Measurements from ENCODE around the gene CALML3.

Gene CALML3

DNA sequence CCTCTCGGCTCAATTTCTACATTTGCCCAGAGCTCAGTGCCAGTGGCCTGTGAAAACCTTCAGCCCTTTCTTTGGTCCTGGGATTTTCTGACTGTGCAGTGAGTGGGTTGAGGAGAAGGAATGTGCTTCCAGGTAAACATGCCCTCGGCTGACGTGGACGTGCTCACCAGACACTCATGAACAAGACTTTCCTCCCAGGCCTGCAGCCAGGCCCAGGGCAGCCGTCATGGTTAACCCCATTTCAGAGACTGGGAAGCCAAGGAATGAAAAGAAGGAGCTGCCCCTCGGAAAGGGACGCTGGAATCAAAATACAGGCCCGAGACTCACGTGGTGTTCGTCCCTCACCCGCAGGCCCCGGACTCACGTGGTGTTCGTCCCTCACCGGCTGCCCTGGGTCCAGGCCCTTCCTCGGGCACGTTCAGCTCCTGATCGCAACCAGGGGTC is 16.6 kb upstream of the CALML3 start:
- DNase-seq, result no peak

DNA sequence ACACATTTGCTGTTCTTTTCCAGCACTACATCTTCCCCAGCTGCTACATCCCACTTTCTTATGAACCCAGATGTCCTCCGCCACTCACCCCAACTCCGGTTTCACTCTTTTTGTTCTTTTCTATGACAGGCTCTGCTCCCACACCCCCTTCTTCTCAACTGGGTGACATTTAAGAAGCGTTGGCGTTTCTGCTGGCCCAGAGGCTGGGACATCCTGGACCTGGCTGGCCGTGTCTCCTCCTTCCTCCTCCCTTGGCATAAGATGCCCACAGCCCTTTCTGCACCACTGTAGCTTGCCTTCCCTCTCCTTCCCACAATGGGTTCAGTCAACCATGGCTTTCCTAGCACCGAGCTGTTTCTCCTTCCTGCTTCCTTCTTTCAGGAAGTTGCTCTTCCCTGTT is 16.0 kb upstream of the CALML3 start:
- no peak for DNase-seq

DNA sequence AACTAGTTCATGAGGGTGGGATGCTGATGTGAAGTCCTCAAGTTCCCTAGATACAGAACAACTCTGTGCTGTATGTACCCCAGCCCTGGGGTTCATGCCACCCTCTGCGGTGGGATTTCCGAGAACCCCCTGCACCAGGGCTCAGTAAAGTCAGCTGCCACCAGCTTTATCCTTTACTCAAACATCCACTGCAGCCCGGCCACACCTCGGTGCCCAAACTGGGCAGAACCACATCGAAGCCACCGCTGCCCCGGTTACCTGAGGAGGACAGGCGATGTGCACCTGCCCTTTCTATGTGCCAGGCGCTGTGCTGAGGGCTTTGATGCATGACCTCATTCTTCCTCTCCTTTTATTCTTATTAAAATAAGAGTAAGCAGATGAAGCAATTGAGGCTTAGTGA is 15.5 kb upstream of the CALML3 start:
- DNase-seq, result no peak

DNA sequence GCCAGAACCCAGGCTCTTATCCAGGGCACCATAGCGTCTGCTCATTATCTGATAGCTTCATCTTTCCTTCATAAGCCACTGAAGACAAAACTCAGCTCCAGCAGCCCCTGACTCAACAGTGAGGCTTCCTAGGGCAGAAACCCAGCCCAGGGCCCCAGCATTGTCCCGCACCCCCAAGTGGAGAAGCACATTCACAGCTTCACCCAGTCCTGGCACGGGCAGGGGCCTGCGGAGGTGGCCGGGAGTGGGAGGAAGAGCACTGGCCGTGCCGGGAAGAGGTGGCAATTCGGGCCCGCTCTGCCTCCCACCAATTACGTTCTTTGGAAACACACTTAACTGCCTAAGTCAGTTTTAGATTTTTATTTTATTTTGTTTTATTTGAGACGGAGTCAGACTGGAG is 15.1 kb upstream of the CALML3 start:
- DNase-seq, result no peak

DNA sequence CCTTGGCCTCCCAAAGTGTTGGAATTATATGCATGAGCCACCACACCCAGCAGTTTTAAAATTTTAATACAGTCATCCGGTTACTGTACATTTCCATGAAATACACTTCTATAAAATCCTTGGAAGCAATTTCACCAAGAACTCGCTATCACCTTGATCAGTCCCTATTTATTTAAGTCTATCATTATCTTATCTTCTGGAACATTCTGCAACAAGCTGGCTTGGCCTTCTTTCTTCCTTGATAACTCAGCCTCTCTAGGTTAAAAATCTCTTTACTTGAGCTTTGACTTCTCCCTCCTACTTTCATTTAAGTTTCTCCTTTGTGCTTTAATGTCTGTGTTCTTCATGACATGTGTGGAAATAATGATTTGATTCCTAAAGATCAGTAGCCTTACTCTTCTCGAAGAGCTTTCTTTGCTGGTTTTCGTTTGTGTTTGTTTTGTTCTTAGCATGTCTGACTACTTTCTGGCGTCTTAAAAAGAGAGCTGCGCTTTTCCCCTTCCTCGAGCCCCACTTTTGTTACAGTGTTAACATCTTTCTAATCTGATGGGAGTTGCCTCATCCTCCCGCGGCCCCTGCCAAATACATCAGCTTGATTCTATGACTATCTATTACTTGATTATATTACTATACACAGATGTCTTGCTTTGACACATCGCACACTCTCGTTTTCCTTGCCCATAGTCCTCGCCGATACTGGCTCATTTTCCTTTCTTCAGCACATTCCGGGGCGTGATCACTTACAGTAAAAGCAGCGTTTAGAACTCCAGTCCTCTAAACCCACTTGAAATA is 14.3 kb upstream of the CALML3 start:
- no peak for DNase-seq

DNA sequence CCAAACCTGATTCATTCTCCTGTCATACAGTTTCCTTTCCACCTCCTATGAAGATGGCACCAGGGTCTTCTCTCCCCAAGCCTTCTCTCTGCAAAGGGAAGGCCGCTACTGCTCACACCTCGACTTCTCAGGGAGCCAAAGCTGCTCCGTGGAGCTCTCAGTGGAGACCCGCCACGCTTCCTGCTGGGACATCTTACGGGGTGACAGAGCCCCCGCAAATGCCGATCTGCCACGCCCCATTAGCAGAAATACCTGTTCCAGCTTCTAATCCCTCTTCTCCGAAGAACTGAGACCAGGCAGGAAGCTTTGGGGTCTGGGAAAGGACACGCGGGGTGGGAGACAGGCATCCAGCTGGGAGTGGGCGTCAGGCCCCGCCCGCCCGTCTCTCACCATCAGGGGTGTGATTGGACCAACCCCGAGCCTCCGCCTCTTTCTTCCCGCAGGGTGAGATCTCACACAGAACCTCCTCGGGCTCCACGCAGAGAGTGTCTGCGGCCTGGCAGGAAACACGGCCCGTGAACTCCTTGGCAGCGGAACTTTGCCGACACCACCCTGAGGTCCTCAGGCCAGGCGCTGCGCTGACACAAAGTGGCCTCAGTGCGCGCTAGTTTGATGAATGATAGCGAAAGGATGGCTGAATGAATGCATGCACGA is 13.4 kb upstream of the CALML3 start:
- DNase-seq, result no peak

DNA sequence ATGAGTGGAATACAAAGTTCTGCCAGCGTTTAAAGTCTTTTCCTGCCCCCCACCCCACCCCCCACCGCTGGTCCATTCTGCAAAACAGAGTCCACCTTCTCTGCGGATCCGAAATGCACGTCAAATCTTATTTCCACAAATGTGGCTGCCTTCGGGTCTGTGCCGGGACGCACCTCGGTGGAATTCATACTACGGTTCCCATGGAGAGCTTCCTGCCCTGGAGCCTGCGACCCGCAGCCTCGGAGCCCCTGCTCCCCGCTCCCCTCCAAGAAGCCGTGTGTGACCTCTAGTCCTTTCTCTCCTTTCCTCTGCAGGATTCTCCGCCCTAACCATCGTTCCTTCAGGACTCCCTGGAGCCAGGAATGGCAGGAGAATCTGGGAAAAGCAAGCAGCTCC is 12.9 kb upstream of the CALML3 start:
- no peak for DNase-seq

DNA sequence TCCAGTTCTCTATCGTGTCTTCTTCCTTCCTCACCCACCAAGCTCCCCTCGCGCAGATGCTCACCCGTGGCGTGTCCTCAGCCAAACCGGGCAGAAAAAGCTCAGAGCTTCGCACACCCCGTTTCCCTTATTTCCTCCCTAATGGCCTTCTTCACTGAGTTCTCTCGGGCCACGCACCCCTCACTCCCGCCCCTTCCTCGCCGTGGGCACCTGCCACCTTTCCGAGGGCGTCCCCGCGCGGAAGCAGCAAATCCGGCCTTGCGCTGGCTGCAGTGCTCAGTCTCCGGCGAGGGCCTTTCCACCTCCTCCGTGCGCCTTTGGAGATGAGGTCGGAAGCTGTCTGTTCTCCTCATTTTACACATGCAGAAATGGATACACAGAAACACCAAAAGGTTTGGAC is 12.4 kb upstream of the CALML3 start:
- no peak for DNase-seq

DNA sequence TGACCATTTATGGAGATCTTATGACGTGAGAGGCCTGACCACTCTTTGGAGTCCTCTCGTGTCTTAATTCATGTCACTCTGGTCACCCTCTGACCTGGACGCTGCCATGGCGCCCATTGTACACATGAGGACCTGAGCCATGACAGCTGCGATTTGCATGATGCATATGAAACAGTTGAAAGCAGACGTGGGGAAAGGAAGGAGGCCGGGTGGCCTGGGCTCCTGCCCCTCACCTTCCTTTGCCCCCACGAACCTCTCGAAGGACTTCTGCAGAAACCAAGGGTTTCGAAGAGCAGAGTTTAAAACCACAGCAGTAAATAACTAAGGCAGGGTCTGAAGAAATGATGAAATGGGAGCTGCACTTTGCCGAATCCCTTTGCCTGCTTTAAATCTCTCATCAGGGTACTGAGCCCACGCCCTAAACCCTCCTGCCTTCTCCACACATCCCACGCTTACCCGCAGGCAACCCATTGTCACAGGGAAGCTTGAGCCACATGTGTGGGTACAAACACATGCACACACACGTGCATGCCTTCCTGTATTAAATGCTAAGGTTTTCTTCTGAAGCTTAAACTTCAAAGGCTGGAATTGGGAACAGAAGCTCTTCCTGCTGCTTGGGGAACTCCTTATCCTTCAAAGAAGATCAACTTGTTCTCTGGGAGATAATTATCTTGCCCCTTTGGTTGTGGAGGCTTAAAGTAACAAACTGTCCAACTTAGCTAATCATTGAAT is 11.7 kb upstream of the CALML3 start:
- DNase-seq, result no peak

DNA sequence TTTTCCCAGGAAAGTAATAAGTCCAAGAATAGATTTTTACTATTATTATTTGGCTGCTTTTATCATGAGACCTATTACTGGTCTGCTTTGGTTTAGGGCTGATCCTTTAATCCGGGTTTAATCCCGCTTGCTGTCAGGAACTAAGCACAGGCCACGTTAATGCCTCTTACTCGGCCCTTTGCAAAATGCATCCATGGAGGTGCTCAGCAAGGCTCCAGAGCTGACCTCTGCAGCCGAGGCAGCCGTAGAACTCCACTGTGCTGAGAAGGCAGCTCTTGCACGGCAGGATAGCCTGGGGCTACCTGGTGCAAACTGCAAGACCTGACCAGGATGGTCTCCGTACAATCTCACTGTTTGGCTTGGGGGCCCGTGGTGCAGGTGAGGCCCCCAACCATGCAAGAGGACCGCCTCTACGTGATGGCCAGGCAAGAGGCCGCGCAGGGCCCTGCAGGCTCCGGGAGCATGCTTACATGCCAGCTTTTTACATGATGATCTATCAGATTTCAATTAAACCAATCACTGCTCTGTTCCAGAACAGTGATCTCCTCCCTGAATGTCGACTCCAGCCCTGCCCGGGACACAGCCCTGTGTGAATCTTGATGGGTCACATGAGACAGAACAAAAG is 10.4 kb upstream of the CALML3 start:
- DNase-seq, result no peak

DNA sequence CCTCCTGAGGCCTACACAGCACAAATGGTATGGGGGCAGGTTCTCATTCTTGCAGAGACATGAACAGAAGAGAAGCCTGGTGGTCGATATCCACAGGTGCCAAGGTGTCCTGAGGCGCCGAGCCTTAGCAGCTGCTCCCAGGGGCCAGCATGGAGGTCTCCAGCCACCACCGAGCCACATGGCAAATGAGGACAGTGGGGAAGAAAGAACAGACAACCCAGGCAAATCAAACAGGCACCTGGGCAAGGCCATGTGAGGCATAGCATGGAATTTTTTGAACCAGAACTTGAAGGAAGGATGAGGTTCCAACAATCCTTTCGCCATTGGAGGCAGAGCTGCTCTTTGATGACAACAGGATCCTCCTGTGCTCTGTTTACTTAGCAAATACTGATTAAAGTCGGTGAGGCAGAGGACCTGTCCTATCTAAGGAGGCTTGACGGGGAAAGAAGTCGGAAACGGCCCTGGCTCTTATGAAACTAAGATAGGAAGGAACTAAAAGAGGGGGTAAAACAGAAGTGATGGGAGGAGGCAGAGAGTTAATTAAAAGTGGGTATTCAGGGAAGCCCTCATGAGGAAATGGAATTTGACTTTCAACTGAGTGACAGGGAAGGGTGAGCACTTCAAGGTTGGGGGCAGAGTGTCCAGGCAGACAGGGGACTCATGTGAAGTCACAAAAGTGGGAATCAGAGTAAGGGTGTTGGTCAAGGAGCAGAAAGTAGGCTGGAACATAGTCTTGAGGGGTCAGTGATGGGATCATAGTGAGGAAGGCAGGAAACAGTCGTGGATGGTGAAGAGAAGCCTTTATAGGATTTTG is 8.6 kb upstream of the CALML3 start:
- DNase-seq, result no peak

DNA sequence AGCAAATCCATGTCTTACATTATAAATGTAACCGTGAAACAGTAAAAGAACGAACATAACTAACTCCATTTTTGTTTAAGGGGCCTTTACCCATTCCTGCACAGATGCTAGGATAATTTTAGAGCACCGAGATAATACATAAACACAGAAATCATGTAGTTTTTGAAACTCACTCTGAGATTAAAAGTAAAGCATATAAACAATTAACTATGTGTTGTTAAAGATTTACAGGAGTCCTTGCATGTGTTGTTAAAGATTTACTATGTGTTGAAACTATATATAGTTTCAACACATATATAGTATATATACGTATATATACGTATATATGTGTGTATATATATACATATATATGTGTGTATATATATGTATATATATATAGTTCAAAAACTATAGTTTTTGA is 7.2 kb upstream of the CALML3 start:
- DNase-seq, result no peak

DNA sequence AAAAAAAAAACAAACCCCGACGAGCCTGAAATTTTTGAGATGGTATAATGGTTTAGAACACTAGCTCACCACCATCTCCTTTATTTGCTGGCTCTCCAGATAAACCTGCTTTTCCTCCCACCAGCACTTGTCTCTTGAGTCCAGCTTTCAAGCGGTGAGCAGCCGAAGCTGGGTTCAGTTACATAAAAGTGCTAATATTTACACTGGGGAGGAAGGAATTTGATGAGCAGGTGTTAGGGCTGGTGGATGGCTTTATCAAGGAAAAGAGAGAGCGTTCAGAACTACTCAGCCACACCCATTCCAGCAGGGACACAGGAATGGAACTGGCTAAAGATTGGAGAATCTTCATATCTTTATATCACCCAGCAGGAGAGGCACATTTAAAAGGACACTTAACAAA is 6.6 kb upstream of the CALML3 start:
- DNase-seq, result no peak

DNA sequence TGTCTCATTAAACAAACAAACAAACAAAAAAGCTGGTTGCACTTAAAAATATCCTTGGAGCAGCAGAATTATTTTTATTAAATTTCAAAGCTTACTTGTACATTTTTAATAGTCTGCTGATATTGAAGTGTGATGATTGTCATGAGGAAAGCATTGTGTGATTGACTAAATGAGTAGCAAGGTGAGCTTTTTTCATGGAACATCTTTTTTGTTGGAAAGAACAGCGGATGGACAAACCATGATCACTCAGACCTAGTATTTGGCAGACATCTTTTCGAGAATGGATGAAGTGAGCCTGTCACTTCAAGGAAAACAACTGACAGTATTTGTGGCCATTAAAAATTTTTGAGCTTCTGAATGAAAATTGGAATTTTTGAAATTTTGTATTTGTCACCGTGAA is 5.7 kb upstream of the CALML3 start:
- DNase-seq, result no peak

DNA sequence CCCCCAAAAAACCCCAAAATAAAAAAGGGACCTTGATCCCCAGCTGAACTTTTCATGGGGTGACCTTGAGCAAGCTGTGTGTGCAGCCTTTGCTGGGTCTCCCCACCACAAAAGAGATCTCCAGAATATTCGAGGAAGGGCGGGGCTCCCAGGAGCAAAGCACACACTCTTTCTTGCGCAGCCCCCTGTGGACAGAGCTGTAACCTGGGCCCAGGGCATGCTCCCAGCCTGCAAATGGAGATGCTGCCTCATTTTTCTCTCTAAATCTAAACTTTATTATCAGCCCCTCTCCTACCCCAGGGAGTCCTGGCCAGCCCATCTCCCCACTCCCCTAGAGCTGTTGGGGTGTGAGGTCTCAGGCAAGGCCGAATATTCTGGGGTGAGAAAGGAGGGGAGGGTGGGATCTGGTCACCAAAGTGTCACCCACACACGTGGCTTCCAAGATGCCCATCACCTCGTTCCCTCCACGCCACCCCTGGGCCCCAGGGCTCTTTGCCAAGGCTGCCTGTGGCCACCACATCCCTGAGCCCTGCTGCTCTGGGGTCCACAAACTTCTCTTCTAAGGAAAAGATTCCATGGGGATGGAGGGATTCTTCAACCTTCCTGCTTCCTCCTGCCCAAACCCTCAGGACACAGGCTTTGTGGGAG is 1.7 kb upstream of the CALML3 start:
- DNase-seq, result no peak

DNA sequence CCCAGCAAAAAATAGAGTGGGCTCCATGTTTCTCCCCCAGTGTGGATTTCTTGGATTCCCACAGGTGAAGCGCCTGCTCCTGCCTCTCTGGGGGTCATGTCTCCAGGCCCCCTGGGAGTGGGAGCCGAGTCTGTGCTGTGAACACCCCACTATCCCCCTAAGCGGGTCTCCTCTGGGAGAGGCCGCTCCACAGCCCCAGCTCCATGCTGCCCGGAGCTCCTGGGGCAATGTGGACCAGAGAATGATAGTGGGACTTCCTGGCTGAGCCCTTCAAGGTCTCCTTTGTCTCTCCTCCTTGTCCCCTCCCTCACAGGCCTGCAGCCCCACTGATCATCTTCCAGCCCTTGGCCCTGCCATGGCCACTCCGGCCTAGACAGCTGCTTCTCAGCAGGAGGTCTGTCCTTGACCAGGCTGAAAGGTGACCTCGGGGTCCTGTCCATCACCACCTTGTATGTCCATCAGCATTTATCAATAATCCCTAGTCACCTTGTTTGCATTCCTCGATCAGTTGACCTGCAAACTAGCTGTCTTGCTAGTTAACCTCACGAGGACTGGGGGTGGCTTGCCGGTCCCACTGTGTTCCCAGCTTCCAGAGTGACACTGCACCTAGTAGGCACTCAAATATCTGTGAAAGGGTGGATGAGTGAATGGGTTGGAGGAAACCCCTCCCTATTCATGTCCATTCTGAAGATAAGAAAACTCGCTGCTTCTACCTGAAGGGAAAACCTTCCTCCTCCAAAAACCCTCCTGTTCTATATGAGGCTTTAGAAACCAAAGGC is 776 bp upstream of the CALML3 start:
- DNase-seq, result no peak

DNA sequence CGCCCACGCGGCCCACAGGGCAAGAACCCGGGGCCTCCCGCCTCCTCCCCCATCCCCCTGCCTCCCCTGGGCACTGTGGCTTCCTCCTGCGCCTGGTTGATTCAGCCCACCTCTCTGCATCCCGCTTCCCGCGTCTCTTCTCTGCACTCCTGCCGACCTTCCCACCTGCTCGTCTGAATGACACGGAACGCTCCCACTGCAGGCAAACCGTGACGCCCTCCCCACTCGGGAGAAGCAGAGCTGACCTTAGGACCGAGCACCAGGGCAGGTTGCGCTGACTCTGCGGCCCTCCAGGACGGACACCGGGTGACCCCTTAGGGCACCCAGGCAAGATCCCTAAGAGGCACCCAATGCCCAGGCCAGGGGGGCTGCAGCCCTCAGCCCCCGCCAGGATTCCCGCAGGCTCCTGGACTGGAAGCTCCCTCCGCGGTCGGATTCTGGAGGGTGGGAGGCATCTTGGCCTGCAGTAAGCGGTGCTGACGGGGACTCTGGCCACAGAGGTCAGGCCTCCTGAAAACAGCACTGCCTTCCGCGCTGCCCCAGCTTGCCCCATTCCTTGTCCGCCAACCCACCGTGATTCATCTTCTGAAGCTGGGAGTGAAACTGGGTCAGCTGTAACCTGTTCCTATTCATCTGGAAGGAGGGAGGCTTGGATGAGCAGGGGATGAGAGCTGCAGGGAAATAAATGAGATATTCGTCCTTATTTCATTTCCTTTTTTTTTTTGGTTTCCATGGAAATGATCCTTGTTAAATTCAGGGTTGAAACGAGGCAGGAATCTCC is 990 bp downstream of the CALML3 start:
- DNase-seq, result no peak

DNA sequence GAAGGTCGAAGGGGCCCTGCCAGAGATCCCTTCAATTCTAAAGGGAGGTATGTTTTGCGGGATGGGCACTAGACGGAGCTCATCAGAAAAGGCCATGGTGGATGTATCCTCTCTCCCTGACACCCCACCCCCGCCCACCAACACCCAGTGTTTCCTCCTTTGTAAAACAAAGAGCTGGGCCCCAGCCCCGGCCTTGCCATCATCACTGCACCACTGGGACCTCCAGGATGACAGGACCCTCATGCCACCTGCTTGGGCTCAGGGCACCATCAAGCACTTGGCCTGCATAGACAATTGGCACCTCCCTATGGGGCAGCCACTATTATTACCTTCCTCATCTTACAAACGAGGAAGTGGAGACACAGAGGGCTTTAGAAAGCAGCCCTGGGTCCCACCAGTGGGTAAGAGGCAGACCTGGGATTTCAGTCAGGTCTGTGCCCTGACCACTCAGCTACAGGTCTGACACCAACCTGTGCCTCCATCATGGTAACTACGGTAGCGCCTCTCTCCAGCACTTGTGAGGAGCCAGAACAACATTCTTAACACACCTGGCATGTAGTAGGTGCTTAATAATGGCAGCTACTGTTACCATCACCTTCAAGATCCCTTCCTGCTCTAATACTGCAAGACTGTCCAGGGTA is 2.0 kb downstream of the CALML3 start:
- no peak for DNase-seq

DNA sequence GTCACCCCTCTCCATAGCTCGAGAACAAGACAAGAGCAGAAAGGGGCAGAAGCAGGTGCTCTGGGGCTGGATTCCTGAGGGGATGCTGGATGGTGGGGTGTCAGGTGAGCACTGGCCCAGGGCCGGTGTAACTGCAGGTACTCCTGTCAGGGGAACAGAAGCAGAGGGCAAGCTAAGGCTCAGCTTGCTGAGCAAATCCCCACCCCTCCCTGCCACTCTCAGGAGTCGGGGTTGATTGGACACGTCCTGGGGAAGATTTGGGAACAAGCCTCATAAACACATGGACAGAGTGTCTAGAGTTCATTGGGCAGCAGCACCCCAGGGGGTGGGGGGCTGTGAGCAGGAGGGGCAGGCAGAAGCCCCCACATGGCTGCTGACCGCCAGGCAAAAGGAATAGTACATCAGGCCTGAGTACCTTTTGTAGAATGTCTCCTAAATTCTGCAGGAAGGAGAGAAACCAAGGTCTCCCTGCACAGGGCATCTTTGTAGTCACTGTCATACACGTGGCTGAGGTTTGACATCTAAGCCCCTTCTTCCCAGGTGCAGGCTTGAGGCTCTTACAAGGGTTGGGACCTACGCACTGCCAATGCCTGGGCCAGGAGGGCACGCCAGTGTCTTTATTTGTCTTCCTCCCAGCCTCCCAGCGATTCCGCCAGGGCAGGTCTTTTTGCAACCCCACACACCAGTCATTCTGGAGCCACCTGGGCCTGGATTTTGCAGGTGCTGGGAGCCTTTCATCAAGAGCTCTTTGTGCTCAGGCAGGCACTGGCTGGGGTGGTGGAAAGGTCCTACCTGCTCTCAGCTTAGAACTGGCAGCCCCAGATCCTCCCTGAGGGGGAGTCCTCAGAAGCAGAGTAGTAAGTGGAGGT is 2.8 kb downstream of the CALML3 start:
- no peak for DNase-seq
